ENCODE measurements around the gene STAT5B. TPM values are rescaled to one million over a fixed set of nuclear protein-coding genes. Genes with fewer than 3 reads are reported as not detected.

STAT5B gene
- polyA plus RNA-seq, 1 experiment, result 34.0 TPM

DNA sequence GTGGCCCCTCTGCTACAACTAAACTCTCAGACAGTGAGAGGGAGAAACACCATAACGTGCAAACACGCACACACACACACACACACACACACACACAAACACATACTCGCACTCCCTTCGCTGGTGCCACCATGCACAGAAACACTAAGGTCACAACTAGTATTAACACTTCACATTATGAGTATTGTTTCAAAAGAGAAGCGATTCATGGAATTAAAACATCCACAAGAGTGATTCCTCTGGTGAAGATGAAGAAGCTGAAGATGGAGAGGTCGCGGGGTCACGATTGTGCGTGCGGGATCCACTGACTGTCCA lies 74.8 kb downstream of the STAT5B start:
- POLR2A ChIA-PET, result no interaction called here
- H3K27ac ChIP-seq (ENCODE audit: low read depth, low read length), result no peak overlapping the region
- H3K4me3 ChIP-seq (ENCODE audit: low read depth, low read length), result no peak overlapping the region
- CTCF ChIA-PET, result no interaction called here
- TF ChIP-seq, protein P1, sequence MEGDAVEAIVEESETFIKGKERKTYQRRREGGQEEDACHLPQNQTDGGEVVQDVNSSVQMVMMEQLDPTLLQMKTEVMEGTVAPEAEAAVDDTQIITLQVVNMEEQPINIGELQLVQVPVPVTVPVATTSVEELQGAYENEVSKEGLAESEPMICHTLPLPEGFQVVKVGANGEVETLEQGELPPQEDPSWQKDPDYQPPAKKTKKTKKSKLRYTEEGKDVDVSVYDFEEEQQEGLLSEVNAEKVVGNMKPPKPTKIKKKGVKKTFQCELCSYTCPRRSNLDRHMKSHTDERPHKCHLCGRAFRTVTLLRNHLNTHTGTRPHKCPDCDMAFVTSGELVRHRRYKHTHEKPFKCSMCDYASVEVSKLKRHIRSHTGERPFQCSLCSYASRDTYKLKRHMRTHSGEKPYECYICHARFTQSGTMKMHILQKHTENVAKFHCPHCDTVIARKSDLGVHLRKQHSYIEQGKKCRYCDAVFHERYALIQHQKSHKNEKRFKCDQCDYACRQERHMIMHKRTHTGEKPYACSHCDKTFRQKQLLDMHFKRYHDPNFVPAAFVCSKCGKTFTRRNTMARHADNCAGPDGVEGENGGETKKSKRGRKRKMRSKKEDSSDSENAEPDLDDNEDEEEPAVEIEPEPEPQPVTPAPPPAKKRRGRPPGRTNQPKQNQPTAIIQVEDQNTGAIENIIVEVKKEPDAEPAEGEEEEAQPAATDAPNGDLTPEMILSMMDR (IDR thresholded peaks at IDR 0.05; ENCODE audit: low read depth, low read length), result no peak
- DNase-seq (ENCODE audit: low read depth, low spot score), result no peak
- no peaks in the 10 kb centered on the region for H3K9me3 ChIP-seq (ENCODE audit: control insufficient read depth, insufficient read depth, low read length)
- no peaks in the 10 kb centered on the region for H3K27me3 ChIP-seq (ENCODE audit: control insufficient read depth, insufficient read depth, low read length)

DNA sequence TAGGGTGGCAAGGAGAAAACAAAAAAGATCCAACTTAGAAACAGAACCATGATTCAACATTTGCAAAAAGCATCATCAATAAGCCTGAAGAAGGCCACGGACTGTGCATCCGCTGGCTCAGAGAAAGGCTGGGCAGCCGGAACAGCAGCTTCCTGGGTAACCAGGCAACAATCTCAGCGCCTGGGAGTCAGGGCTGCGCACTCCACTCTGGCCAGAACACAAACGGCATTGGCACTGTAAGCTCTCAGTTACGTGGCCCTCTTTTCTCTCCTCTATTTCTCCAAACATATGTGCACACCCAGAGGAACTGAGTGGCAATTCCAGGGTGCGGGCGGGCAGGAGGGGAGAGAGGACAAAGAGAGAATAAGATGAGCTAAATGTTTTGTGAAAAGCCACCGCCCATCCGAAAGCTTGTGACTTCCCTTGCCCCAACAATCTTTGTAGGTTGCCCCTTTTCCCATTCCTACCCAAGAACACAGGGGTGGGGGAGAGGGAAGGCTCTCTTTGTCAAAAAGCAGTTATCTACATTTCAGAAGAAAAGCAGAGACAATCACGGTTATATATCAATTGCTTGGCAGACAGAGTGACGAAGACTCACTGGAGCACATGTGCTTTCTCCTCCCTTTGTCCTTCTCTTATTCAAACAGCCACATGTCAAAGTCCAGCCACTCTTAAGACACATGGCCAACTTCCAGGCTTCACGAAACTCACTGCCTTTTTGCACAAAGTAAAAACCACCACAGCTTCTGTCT lies 75.3 kb downstream of the STAT5B start:
- TF ChIP-seq, protein P1 (IDR thresholded peaks at IDR 0.05; ENCODE audit: low read depth, low read length), result no peak
- ChIA-PET CTCF (no interaction called here), POLR2A (no interaction called here)
- H3K27me3 ChIP-seq (ENCODE audit: control insufficient read depth, insufficient read depth, low read length), result no peaks in the 10 kb centered on the region
- H3K9me3 ChIP-seq (ENCODE audit: control insufficient read depth, insufficient read depth, low read length), result no peaks in the 10 kb centered on the region
- no peak overlapping the region for H3K27ac ChIP-seq (ENCODE audit: low read depth, low read length)
- DNase-seq (ENCODE audit: low read depth, low spot score), result no peak
- no peak overlapping the region for H3K4me3 ChIP-seq (ENCODE audit: low read depth, low read length)

DNA sequence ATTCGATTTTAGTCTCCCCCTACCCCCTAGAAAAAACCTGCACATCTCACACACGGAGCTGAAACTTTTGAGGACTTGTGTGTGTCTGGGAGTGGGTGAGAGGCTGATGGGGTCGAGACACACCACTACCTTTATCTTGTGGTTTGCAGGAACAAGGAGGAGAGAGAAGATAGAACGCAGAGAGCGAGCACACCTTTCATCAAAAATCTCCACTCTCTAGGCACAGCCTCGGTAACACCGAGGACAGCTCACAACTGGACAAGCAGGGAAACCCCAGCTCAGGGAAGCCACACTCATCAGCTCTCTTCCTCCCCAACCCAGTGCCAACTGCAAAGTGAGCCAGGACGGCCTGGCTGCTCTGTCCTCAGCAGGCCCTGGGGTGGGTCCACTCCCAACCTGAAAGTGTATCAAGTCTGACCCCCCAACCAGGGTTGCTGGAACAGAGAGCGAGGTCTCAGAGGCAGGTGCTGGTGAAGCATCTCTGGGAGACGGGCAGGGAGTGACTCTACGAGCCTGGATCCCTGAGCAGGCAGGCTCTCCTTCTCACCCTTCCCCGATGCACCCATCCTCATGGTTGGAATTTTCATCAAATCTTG lies 76.7 kb downstream of the STAT5B start:
- H3K27ac ChIP-seq (ENCODE audit: low read depth, low read length), result no peak overlapping the region
- no peaks in the 10 kb centered on the region for H3K27me3 ChIP-seq (ENCODE audit: control insufficient read depth, insufficient read depth, low read length)
- ChIA-PET CTCF (no interaction called here), POLR2A (no interaction called here)
- H3K9me3 ChIP-seq (ENCODE audit: control insufficient read depth, insufficient read depth, low read length), result no peaks in the 10 kb centered on the region
- DNase-seq (ENCODE audit: low read depth, low spot score), result no peak
- no peak overlapping the region for H3K4me3 ChIP-seq (ENCODE audit: low read depth, low read length)
- TF ChIP-seq, protein P1 (IDR thresholded peaks at IDR 0.05; ENCODE audit: low read depth, low read length), result no peak

DNA sequence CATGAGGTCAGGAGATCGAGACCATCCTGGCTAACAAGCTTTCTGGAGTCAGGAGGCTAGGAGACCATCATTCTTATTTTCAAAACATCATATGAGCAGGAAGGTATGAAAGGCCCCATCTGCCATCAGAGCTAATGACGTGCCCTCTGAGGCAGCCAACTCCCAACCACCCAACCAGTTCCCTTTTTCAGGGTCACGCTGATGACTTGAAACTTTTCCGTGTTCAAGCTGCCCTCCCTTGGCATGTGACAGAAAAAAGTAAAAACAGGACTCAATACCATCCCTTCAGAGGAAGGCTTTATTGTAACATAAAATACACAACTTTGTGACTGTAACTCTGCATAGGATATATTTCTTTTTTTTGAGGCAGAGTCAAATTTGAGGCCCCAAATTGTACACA lies 77.3 kb downstream of the STAT5B start:
- ChIA-PET POLR2A (interaction anchor here (0.6 kb wide), 2 partner anchors 12 to 65 kb away, joined by 4 to 10 read pairs; no protein-coding TSS in a partner anchor), CTCF (interaction anchor here (0.6 to 1.0 kb wide), 2 partner anchors 12 to 16 kb away, joined by 3 to 6 read pairs; no protein-coding TSS in a partner anchor)
- TF ChIP-seq, protein P1 (IDR thresholded peaks at IDR 0.05; ENCODE audit: low read depth, low read length), result no peak
- DNase-seq (ENCODE audit: low read depth, low spot score), result no peak
- H3K9me3 ChIP-seq (ENCODE audit: control insufficient read depth, insufficient read depth, low read length), result no peaks in the 10 kb centered on the region
- no peak overlapping the region for H3K4me3 ChIP-seq (ENCODE audit: low read depth, low read length)
- H3K27ac ChIP-seq (ENCODE audit: low read depth, low read length), result no peak overlapping the region
- H3K27me3 ChIP-seq (ENCODE audit: control insufficient read depth, insufficient read depth, low read length), result no peaks in the 10 kb centered on the region

DNA sequence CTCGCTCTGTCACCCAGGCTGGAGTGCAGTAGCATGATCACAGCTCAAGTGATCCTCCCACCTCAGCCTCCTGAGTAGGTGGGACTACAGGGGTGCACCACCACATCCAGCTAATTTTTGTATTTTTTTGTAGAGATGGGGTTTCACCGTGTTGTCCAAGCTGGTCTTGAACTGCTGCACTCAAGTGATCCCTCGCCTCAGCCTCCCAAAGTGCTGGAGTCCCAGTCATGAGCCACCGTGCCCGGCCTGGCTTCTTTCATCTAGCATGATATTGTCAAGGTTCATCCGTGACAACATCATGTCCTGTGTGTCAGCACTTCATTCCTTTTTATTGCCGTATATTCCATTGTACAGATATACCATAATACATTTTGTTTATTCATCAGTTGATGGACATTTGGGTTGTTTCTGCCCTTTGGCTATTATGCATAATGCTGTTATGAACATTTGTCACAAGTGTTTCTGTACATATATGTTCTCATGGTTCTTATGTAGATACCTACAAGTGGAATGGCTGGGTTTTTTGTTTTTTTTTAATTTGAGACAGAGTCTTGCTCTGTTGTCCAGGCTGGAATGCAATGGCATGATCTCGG lies 78.5 kb downstream of the STAT5B start:
- Histone ChIP-seq H3K27me3 (ENCODE audit: control insufficient read depth, insufficient read depth, low read length) (no peaks in the 10 kb centered on the region), H3K4me3 (ENCODE audit: low read depth, low read length) (no peak overlapping the region), H3K9me3 (ENCODE audit: control insufficient read depth, insufficient read depth, low read length) (no peaks in the 10 kb centered on the region; the same call in 1 of the 2 replicates), H3K27ac (ENCODE audit: low read depth, low read length) (no peak overlapping the region)
- ChIA-PET POLR2A (no interaction called here), CTCF (no interaction called here)
- no peak for DNase-seq (ENCODE audit: low read depth, low spot score)
- TF ChIP-seq, protein P1 (IDR thresholded peaks at IDR 0.05; ENCODE audit: low read depth, low read length), result no peak
